HEK293 (cell line): Measurements from ENCODE around the gene SLC22A13.

Experiments used
- CTCF ChIA-PET: fragments of 350-600 bp; formaldehyde crosslinking; extraction: SDS; loops from one replicate; lab custom pipeline; 2021; ENCODE audit warnings: antibody characterized with exemption; lab: Yijun Ruan, JAX
- POLR2A ChIA-PET: fragments of 300-600 bp; formaldehyde crosslinking; extraction: SDS; loops from one replicate; lab custom pipeline; 2020; ENCODE audit warnings: antibody characterized with exemption, inconsistent platforms; lab: Yijun Ruan, JAX
- H3K27ac ChIP-seq: fragments of 200-500 bp; sonication (Bioruptor generic); 2 replicates; pipeline ENCODE4 v1.5.1; 2014; ENCODE audit warnings: low read depth, low read length, control low read depth, inconsistent platforms; ENCODE audit errors: extremely low read depth
- H3K36me3 ChIP-seq, 2 experiments: fragments of 200-500 bp in 1 of 2; sonication (Bioruptor generic) in 1 of 2; 1 replicate in 1 of 2; 2 replicates in 1 of 2; pipeline ENCODE4 v1.5.1; 2014 to 2017; ENCODE audit warnings: inconsistent platforms in 2 of 2, low read length in 2 of 2; ENCODE audit not compliant: control insufficient read depth in 2 of 2, insufficient read depth in 1 of 2
- H3K4me1 ChIP-seq: fragments of 200-500 bp; sonication (Bioruptor generic); 2 replicates; pipeline ENCODE4 v1.5.1; 2014; ENCODE audit warnings: mild to moderate bottlenecking, low read length, inconsistent platforms; ENCODE audit not compliant: control insufficient read depth, insufficient read depth
- H3K4me3 ChIP-seq: 2 replicates; pipeline ENCODE4 v1.5.1; 2011; ENCODE audit warnings: low read depth, mild to moderate bottlenecking, control low read depth, low read length, moderate library complexity
- H3K9me3 ChIP-seq: fragments of 200-500 bp; sonication (Bioruptor generic); 2 replicates; pipeline ENCODE4 v1.5.1; 2014; ENCODE audit warnings: low read depth, low read length, inconsistent platforms; ENCODE audit not compliant: control insufficient read depth, insufficient read depth
- KLF10 ChIP-seq: fragments of 450-650 bp; IDR thresholded peaks from 2 replicates; pipeline ENCODE4 v1.5.1; 2018; ENCODE audit warnings: missing biosample characterization, mild to moderate bottlenecking, missing genetic modification characterization
- KLF16 ChIP-seq: fragments of 450-650 bp; formaldehyde crosslinking; IDR thresholded peaks from 2 replicates; pipeline ENCODE4 v1.5.1; 2017; ENCODE audit warnings: missing biosample characterization, missing genetic modification characterization
- KLF8 ChIP-seq: fragments of 450-650 bp; formaldehyde crosslinking; IDR thresholded peaks from 2 replicates; pipeline ENCODE4 v1.5.1; 2016; ENCODE audit warnings: missing biosample characterization, missing genetic modification characterization
- ZFHX2 ChIP-seq: fragments of 450-650 bp; formaldehyde crosslinking; conservative IDR thresholded peaks from 2 replicates; pipeline ENCODE4 v1.5.1; 2016; ENCODE audit warnings: missing biosample characterization, missing genetic modification characterization
- ZIC2 ChIP-seq: fragments of 450-650 bp; formaldehyde crosslinking; IDR thresholded peaks from 2 replicates; pipeline ENCODE4 v1.5.1; 2016; ENCODE audit warnings: missing biosample characterization, missing genetic modification characterization
- ZNF169 ChIP-seq: fragments of 450-650 bp; formaldehyde crosslinking; IDR thresholded peaks from 2 replicates; pipeline ENCODE4 v1.5.1; 2016; ENCODE audit warnings: missing biosample characterization, missing genetic modification characterization
- ZNF266 ChIP-seq: fragments of 450-650 bp; formaldehyde crosslinking; IDR thresholded peaks from 2 replicates; pipeline ENCODE4 v1.5.1; 2016; ENCODE audit warnings: missing biosample characterization, missing genetic modification characterization, low read depth
- ZNF324 ChIP-seq: fragments of 450-650 bp; formaldehyde crosslinking; IDR thresholded peaks from 2 replicates; pipeline ENCODE4 v1.5.1; 2016; ENCODE audit warnings: missing biosample characterization, missing genetic modification characterization
- ZNF416 ChIP-seq: fragments of 450-650 bp; formaldehyde crosslinking; IDR thresholded peaks from 2 replicates; pipeline ENCODE4 v1.5.1; 2016; ENCODE audit warnings: missing biosample characterization, missing genetic modification characterization
- ZNF791 ChIP-seq: fragments of 450-650 bp; formaldehyde crosslinking; IDR thresholded peaks from 2 replicates; pipeline ENCODE4 v1.5.1; 2016; ENCODE audit warnings: missing biosample characterization, missing genetic modification characterization
- ZNF792 ChIP-seq: fragments of 450-650 bp; formaldehyde crosslinking; IDR thresholded peaks from 2 replicates; pipeline ENCODE4 v1.5.1; 2016; ENCODE audit warnings: missing biosample characterization, missing genetic modification characterization
- TF ChIP-seq, protein P1 (sequence below): fragments of 450-650 bp; formaldehyde crosslinking; IDR thresholded peaks from 2 replicates; pipeline ENCODE4 v1.5.1; 2017; ENCODE audit warnings: missing biosample characterization, mild to moderate bottlenecking, missing genetic modification characterization, moderate library complexity
- TF ChIP-seq, protein P2 (sequence below): fragments of 450-650 bp; formaldehyde crosslinking; IDR thresholded peaks from 2 replicates; pipeline ENCODE4 v1.5.1; 2016; ENCODE audit warnings: missing biosample characterization, missing genetic modification characterization
- TF ChIP-seq, protein P3 (sequence below): fragments of 450-650 bp; formaldehyde crosslinking; IDR thresholded peaks from 2 replicates; pipeline ENCODE4 v1.5.1; 2017; ENCODE audit warnings: missing biosample characterization, missing genetic modification characterization
- TF ChIP-seq, protein P4 (sequence below): fragments of 450-650 bp; formaldehyde crosslinking; IDR thresholded peaks from 2 replicates; pipeline ENCODE4 v1.5.1; 2016; ENCODE audit warnings: missing biosample characterization, missing genetic modification characterization

The SLC22A13 gene

DNA sequence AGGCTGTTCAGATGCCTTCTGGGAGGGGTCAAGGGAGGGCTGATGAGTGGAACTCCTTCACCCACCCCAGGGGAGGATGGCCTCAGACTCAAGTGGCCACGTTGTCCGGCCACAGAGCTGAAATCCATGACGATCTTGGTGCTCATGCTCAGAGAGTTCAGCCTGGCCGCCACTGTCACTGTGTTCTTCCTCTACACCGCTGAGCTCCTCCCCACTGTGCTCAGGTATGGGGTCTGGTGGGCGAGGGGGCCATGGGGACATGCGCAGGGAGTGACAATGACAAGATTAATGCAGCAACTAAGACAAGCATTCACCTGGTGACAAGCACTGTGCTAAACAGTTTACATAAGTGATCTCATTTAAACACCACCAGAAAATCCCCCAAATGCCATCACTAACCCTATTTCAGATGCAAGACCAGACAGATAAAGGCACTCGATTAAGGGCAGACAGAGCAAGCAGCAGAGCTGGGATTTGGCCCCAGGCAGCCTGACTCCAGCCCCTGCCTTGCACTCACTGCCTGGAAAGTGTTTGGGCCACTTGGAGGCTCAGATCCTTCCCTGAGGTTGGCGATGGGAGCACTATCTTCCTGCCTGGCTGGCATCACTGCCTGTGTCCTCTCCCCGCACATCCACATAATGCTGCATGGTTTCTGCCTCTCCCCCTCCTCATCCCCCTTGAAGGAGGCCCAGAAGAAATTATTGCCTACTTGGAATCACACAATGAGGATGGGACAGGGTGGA lies 50.0 kb downstream of the SLC22A13 start:
- Histone ChIP-seq H3K9me3 (no peaks in the 10 kb centered on the region), H3K36me3 (no peaks in the 10 kb centered on the region), H3K27ac (no peak overlapping the region), H3K4me1 (no peaks in the 10 kb centered on the region), H3K4me3 (no peak overlapping the region)
- TF ChIP-seq ZNF324 (tag by site-specific recombination) (no peak), ZNF266 (tag by site-specific recombination) (no peak), ZNF416 (tag by site-specific recombination) (no peak), ZNF169 (tag by site-specific recombination) (no peak), ZFHX2 (no peak), KLF16 (tag by site-specific recombination) (no peak), ZNF791 (tag by site-specific recombination) (no peak), KLF10 (no peak), ZNF792 (tag by site-specific recombination) (no peak)
- TF ChIP-seq, protein P1, sequence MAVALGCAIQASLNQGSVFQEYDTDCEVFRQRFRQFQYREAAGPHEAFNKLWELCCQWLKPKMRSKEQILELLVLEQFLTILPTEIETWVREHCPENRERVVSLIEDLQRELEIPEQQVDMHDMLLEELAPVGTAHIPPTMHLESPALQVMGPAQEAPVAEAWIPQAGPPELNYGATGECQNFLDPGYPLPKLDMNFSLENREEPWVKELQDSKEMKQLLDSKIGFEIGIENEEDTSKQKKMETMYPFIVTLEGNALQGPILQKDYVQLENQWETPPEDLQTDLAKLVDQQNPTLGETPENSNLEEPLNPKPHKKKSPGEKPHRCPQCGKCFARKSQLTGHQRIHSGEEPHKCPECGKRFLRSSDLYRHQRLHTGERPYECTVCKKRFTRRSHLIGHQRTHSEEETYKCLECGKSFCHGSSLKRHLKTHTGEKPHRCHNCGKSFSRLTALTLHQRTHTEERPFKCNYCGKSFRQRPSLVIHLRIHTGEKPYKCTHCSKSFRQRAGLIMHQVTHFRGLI (tag by site-specific recombination), result no peak
- TF ChIP-seq, protein P2, sequence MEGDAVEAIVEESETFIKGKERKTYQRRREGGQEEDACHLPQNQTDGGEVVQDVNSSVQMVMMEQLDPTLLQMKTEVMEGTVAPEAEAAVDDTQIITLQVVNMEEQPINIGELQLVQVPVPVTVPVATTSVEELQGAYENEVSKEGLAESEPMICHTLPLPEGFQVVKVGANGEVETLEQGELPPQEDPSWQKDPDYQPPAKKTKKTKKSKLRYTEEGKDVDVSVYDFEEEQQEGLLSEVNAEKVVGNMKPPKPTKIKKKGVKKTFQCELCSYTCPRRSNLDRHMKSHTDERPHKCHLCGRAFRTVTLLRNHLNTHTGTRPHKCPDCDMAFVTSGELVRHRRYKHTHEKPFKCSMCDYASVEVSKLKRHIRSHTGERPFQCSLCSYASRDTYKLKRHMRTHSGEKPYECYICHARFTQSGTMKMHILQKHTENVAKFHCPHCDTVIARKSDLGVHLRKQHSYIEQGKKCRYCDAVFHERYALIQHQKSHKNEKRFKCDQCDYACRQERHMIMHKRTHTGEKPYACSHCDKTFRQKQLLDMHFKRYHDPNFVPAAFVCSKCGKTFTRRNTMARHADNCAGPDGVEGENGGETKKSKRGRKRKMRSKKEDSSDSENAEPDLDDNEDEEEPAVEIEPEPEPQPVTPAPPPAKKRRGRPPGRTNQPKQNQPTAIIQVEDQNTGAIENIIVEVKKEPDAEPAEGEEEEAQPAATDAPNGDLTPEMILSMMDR (tag by site-specific recombination), result no peak
- TF ChIP-seq, protein P3, sequence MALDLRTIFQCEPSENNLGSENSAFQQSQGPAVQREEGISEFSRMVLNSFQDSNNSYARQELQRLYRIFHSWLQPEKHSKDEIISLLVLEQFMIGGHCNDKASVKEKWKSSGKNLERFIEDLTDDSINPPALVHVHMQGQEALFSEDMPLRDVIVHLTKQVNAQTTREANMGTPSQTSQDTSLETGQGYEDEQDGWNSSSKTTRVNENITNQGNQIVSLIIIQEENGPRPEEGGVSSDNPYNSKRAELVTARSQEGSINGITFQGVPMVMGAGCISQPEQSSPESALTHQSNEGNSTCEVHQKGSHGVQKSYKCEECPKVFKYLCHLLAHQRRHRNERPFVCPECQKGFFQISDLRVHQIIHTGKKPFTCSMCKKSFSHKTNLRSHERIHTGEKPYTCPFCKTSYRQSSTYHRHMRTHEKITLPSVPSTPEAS (tag by site-specific recombination), result no peak
- TF ChIP-seq, protein P4, sequence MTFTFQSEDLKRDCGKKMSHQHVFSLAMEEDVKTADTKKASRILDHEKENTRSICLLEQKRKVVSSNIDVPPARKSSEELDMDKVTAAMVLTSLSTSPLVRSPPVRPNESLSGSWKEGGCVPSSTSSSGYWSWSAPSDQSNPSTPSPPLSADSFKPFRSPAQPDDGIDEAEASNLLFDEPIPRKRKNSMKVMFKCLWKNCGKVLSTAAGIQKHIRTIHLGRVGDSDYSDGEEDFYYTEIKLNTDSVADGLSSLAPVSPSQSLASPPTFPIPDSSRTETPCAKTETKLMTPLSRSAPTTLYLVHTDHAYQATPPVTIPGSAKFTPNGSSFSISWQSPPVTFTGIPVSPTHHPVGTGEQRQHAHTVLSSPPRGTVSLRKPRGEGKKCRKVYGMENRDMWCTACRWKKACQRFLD (tag by site-specific recombination), result no peak
- ChIA-PET POLR2A (no interaction called here), CTCF (interaction anchor here (1.4 kb wide), 1 partner anchor 17 kb away, joined by 4 read pairs; no protein-coding TSS in a partner anchor)

DNA sequence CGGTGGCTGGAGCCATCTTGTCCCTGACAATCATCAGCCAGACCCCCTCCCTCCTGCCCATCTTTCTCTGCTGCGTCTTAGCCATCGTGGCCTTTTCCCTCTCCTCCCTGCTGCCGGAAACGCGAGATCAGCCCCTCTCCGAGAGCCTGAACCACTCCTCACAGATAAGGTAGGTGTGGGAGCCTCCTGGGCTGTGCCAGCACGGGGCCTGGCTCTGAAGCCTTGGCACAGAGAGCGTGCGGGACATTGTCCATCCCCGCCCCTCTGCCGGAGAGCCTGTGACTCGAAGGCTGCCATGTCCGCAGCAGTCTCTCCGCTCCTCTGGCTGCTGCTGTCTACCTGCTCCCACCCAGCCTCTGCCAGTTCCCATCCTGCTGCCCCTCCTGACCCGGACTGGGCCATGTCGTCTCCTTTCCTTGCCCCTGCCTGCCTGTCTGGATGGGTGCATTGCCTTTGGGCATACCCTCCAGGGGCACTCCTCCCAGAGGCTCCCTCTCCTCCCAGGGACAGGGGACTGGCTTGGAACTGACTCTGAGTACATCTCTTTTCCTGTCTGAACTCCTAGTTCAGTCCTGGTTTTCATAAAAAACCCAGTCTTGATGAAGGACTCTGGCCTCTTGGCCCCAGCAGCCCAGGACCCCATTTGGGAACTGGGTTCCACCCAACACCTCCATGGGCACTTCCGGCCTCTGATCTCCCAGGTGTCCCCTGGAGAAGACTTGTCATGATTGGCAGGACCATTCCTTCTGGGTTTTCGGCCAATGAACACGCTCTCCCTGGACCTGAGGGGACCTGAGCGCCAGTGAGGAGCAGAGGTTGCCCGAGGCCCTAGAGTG lies 51.0 kb downstream of the SLC22A13 start:
- ChIA-PET POLR2A (no interaction called here), CTCF (no interaction called here)
- no peaks in the 10 kb centered on the region for H3K36me3 ChIP-seq
- no peaks in the 10 kb centered on the region for H3K9me3 ChIP-seq
- TF ChIP-seq ZIC2 (no peak), KLF8 (no peak)
- H3K4me3 ChIP-seq, result no peak overlapping the region
- H3K4me1 ChIP-seq, result no peaks in the 10 kb centered on the region
- H3K27ac ChIP-seq, result no peak overlapping the region
